Heart left ventricle (tissue), 13 donors: ENCODE measurements around the gene GLG1.

Experiments
- CTCF ChIP-seq, 12 donors: fragments of 200-600 bp; sonication (generic) in 4 of 12; IDR thresholded peaks; one replicate each; pipeline versions ENCODE4 v1.5.0 to v1.8.0; 2018 to 2022; ENCODE audit warnings: antibody characterized with exemption in 12 of 12, mild to moderate bottlenecking in 5 of 12
- POLR2A ChIP-seq, 2 donors: fragments of 450-650 bp; IDR thresholded peaks; one replicate each; pipeline ENCODE4 v1.6.1; 2017; ENCODE audit warnings: antibody characterized with exemption in 2 of 2, mild to moderate bottlenecking in 2 of 2, moderate library complexity in 2 of 2
- donor health status: ischemic (EF 13 %, LVEDD 7.1; RV severe dilation, severe dysfunction).
- donor health status: DM: no; HTN: yes; CAD: no.
- donor health status: DM: no; HTN: no; CAD: no.
- donor health status: ischemic (EF 25% LVEDD 6.9; RV normal size, moderate dysfunction).
- donor health status: ischemic (EF 25% LVEDD 5.7; RV mildly dilated, moderate dysfunction).
- donor health status: ischemic (EF 35%, LVEDD 5.7; RV mildly dilated, moderate dysfunction).
- donor health status: nonischemic (EF 11% LVEDD 7.7; RV severe dilation, severe dysfunction).
- donor health status: DM: yes; HTN: yes; CAD: no.
- donor health status: PGD.
- donor health status: ischemic (EF 29% LVEDD 5.4; RV normal size, mild dysfunction).
- donor health status: nonischemic (EF 23%, LVEDD 6.1; RV moderate dilation, normal function).

- TF ChIP-seq POLR2A (IDR thresholded peaks at IDR 0.05) = no peak
- no peak for TF ChIP-seq CTCF (IDR thresholded peaks at IDR 0.05)
These were observed 50.5 kb downstream of the GLG1 start for GRCh38 chr16:74556375-74556922.
